Measurements from ENCODE around the gene FN1. TPM values are rescaled to one million over a fixed set of nuclear protein-coding genes. Genes with fewer than 3 reads are reported as not detected.

Gene FN1
- total RNA-seq, 1 experiment from 2014 or later: 11.1 TPM

DNA sequence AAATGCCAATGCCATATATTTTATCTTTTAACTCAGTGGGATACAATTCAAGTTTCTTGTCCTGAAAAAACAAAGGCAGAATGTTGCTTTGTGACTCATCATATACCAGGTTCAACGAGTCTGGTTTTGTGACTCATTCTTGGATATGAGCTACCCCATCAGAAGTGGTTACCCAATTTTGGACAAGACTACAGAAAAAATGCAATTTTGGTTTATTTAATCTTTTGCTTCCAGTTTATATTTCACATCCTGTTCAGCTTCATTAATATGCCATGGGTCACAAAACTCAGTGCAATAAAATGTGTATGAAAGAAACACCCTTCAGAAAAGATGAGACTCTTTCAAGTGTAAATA, 25.0 kb downstream of the FN1 start:
- peak overlapping the region; percentile 40; the same call in 1 of the 2 replicates for H3K27ac ChIP-seq (ENCODE audit: low read depth, low read length)
- ChIA-PET RAD21 (ENCODE audit: low non-redundant PET in 1 of 2, low total read pairs in 2 of 2, uncharacterized antibody in 2 of 2, unreplicated experiment in 2 of 2) (no interaction called here), POLR2A (interaction anchor here (0.7 kb wide), 1 partner anchor 1164 kb away, joined by 3 read pairs; no protein-coding TSS in a partner anchor), CTCF (interaction anchor here (0.6 kb wide), 1 partner anchor 25 kb away, joined by 4 read pairs; no protein-coding TSS in a partner anchor)
- no peaks in the 10 kb centered on the region for H3K36me3 ChIP-seq (ENCODE audit: control insufficient read depth in 1 of 2, insufficient read depth in 2 of 2, low read length in 2 of 2)
- H3K4me1 ChIP-seq (ENCODE audit: control insufficient read depth in 1 of 2, insufficient read depth in 2 of 2, low read length in 2 of 2): peaks cover 15 to 28% of the 10 kb centered on the region in 2 experiments
- ATAC-seq: peak; percentile 85
- no peaks in the 10 kb centered on the region for H3K9me2 ChIP-seq (ENCODE audit: insufficient read depth)
- intact Hi-C loops (cut with micrococcal nuclease): no loop called here
- H3K4me2 ChIP-seq (ENCODE audit: low read length): peak overlapping the region; percentile 60
- no peaks in the 10 kb centered on the region for H3K79me2 ChIP-seq (ENCODE audit: insufficient read depth, low read length)
- no peaks in the 10 kb centered on the region for H3K9me3 ChIP-seq (ENCODE audit: control insufficient read depth in 1 of 2, insufficient read depth in 1 of 2, low read depth in 1 of 2, low read length in 2 of 2)
- H3K9ac ChIP-seq (ENCODE audit: low read length): no peak overlapping the region
- no peaks in the 10 kb centered on the region for H4K20me1 ChIP-seq (ENCODE audit: insufficient read depth)
- no TSS peak for BruUV-seq (replicated peaks)
- H3K27me3 ChIP-seq (ENCODE audit: insufficient read depth, low read length): peaks cover 12% of the 10 kb centered on the region; the same call in 1 of the 2 replicates
- DNase-seq (ENCODE audit: low read depth, low spot score): peak; percentile 89
- H3K4me3 ChIP-seq (replicated peaks in 1 of 2; ENCODE audit: low read depth in 1 of 2, low read length in 2 of 2): peak overlapping the region in 1 of 2 experiments; percentile 4; a peak in 1 of 4 replicates
- no peak overlapping the region for H2AFZ ChIP-seq (ENCODE audit: low read depth, low read length, poor library complexity, severe bottlenecking)
- TF ChIP-seq ZNF274 (IDR thresholded peaks at IDR 0.05; ENCODE audit: low read depth, low read length) (no peak), FOSL1 (IDR thresholded peaks at IDR 0.05; ENCODE audit: low read depth) (peak; percentile 99), YY1 (IDR thresholded peaks at IDR 0.05; ENCODE audit: extremely low read depth, insufficient replicate concordance, low read depth, low read length) (peak; percentile 17), RAD21 (IDR thresholded peaks at IDR 0.05; ENCODE audit: low read depth) (peak; percentile 21; the same call in 1 of the 2 replicates), MAX (IDR thresholded peaks at IDR 0.05) (peak; percentile 50), TCF7L2 (IDR thresholded peaks at IDR 0.05; ENCODE audit: borderline replicate concordance, extremely low read depth, insufficient read depth, insufficient read length) (peak; percentile 92), POLR2A (IDR thresholded peaks at IDR 0.05; ENCODE audit: borderline replicate concordance, extremely low read depth, insufficient read depth, insufficient read length) (no peak), POLR2AphosphoS5 (IDR thresholded peaks at IDR 0.05; ENCODE audit: low read depth, low read length) (peak; percentile 62; the same call in 1 of the 2 replicates), SIN3A (IDR thresholded peaks at IDR 0.05; ENCODE audit: low read depth) (peak; percentile 80), REST (IDR thresholded peaks at IDR 0.05; ENCODE audit: low read depth) (no peak), EZH2phosphoT487 (IDR thresholded peaks at IDR 0.05; ENCODE audit: borderline replicate concordance) (no peak), ATF3 (IDR thresholded peaks at IDR 0.05) (peak; percentile 58; the same call in 1 of the 2 replicates), ZFX (IDR thresholded peaks at IDR 0.05) (no peak), ELF1 (IDR thresholded peaks at IDR 0.05; ENCODE audit: borderline replicate concordance, low read depth) (no peak), CEBPB (IDR thresholded peaks at IDR 0.05; ENCODE audit: low read depth) (peak; percentile 93), CBX3 (IDR thresholded peaks at IDR 0.05; ENCODE audit: low read depth) (peak; percentile 96), ZBTB33 (IDR thresholded peaks at IDR 0.05; ENCODE audit: extremely low read depth, insufficient replicate concordance, low read length) (peak; percentile 82), EGR1 (IDR thresholded peaks at IDR 0.05; ENCODE audit: low read depth) (peak; percentile 43; the same call in 1 of the 2 replicates), SRF (IDR thresholded peaks at IDR 0.05; ENCODE audit: low read depth) (peak; percentile 84), JUND (IDR thresholded peaks at IDR 0.05) (peak; percentile 100)
- TF ChIP-seq, protein P1, sequence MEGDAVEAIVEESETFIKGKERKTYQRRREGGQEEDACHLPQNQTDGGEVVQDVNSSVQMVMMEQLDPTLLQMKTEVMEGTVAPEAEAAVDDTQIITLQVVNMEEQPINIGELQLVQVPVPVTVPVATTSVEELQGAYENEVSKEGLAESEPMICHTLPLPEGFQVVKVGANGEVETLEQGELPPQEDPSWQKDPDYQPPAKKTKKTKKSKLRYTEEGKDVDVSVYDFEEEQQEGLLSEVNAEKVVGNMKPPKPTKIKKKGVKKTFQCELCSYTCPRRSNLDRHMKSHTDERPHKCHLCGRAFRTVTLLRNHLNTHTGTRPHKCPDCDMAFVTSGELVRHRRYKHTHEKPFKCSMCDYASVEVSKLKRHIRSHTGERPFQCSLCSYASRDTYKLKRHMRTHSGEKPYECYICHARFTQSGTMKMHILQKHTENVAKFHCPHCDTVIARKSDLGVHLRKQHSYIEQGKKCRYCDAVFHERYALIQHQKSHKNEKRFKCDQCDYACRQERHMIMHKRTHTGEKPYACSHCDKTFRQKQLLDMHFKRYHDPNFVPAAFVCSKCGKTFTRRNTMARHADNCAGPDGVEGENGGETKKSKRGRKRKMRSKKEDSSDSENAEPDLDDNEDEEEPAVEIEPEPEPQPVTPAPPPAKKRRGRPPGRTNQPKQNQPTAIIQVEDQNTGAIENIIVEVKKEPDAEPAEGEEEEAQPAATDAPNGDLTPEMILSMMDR (IDR thresholded peaks at IDR 0.05 in 2 of 3, conservative IDR thresholded peaks at IDR 0.05 in 1 of 3; ENCODE audit: borderline replicate concordance in 1 of 3, insufficient read depth in 1 of 3, low read depth in 2 of 3, low read length in 2 of 3): no peak
